Stimulated activated CD4-positive, alpha-beta T cell treated with anti-CD3 and anti-CD28 coated beads, Interleukin-2, amount 100 ng/mL, for 24 hours (primary cell): ENCODE measurements around the gene KCNQ5.
"Not testable (repeated sequence)": the region's sequence is repeated elsewhere in the genome, so short reads cannot be mapped to it uniquely, and the experiment has no call there.

ENCODE experiments used
- DNase-seq, 2 donors: peaks; one replicate each; pipeline ENCODE4 v3.0.0-alpha.2; 2020

Gene KCNQ5

GRCh38 chr6:73151732-73152131, 529.9 kb downstream of the KCNQ5 start:
- no peak for DNase-seq

GRCh38 chr6:73152556-73152955, 530.7 kb downstream of the KCNQ5 start:
- no peak for DNase-seq

DNA sequence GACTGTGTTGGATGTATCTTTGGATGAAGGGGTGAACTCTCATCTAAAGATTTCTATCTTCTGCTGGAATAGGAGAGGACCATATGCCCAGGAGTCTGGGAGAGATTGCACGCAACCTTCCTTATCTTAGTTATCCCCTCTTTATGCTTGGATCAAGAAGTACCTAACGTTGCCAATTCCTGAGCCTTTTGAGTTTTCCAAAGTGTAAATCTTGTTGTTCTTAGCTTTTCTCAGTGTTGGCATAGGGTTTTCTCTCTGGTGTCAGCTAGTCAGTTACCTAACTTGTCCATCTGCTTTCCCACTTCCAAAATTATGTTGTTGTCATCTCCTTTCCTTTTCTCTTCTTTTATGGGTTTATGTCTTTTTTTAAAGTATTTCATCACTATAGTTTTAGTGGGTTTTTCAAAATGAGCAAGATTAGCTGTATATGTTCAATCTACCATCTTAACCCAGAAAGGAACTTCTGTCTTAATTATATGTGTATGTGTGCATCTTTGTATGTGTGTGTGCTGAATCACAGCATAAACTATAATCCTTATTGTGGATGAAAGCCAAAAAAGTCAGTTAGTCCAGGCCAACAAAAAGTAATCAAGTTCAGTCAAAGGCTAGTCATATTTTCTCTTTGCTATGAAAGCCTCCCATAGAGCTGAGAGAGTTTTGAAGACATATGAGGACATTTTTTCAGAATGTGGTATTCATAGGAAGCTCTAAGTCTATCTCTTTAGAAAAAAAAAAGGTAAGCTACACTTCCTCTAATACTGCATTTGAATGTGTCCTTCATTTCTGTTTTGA, 531.3 kb downstream of the KCNQ5 start:
- DNase-seq: no peak

DNA sequence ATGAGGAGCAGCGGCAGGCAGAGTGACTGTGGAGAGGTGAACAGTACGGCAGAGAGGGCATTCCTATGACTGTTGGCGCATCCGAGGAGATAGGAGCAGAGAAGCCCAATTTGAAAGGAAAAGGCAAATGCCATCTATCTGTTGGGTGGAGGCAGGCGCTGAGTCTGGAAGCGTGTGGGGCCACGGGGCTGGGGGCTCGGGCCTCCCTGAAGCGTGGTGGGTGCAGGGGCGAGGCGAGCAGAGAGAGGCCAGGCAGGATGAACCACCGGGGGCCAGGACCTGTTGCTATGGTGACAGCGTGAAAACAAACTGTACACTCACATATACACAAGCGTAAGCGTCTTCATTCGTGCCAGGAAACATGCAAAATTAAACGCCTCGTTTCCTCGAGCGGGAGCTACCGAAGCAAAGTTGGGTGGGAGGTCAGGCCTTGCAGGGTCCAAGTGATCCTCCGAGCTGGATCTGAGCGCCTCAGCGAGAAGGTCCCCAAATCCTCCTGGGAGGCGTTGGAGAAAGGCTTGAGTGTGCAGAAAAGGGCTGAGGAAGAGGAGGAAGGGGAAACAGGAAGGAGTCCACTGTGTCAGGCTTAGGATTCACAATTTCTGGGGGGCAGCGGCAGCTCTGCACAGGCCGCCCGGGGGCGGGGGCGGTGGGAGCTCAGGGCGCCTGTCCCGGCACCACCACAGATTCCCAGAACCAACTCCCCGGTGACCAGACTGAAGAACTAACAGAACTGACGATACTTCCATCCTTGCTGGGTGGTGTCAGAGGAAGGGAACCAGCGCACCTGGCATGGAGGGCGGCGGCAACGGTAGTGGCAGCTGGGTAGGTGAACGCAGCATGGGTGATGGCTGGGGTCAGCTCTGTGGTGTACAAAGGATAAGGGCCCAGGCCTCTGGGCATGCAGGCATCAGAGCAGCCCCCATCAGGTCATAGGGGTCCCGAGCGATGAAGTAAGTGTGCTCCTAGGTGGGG, 535.2 kb downstream of the KCNQ5 start:
- no peak for DNase-seq

DNA sequence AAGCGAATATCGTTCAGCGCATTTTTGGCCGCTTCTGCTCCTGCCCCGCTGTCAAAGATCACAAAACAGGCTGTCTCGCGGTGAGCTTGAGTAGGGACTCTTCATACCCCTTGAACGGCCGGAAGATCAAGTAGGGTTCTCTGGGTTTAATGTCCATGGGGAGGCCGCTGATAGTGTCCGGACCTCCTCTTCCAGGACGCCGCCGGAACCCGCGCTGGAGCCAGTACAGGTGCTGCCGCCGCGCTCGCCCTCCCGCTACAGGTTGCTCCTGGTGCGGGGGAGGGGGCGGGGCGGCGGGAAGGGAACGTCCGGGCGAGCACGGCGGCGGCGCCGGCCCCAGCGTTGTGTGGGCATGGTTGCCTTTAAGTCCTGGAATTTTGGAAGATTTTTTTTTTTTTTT, 536.0 kb downstream of the KCNQ5 start:
- DNase-seq: no peak

GRCh38 chr6:73169111-73169510, 547.2 kb downstream of the KCNQ5 start:
- DNase-seq: no peak

GRCh38 chr6:73169633-73170032, 547.8 kb downstream of the KCNQ5 start:
- no peak for DNase-seq

DNA sequence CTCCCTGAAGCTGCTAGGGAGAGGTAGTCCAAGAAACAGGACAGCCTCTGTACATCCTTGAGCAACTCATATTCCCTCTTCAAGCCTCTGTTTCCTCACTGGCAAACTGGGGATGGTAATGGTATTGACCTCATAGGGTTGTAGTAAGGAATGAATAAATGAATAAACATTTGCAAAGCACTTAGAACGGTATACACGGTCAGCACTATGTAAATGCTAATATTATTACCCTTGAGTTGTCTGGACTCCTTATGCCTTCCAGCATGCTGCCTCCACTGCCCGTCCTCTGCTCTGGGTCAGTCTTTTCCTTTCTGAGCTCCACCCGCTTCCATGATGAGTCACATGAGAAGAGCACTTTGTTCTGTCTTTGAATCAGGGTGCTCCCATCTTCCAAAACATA, 552.8 kb downstream of the KCNQ5 start:
- no peak for DNase-seq

GRCh38 chr6:73176057-73176456, 554.2 kb downstream of the KCNQ5 start:
- no peak for DNase-seq

- no peak for DNase-seq
Measured at GRCh38 chr6:73177221-73177944, 555.5 kb downstream of the KCNQ5 start.

DNA sequence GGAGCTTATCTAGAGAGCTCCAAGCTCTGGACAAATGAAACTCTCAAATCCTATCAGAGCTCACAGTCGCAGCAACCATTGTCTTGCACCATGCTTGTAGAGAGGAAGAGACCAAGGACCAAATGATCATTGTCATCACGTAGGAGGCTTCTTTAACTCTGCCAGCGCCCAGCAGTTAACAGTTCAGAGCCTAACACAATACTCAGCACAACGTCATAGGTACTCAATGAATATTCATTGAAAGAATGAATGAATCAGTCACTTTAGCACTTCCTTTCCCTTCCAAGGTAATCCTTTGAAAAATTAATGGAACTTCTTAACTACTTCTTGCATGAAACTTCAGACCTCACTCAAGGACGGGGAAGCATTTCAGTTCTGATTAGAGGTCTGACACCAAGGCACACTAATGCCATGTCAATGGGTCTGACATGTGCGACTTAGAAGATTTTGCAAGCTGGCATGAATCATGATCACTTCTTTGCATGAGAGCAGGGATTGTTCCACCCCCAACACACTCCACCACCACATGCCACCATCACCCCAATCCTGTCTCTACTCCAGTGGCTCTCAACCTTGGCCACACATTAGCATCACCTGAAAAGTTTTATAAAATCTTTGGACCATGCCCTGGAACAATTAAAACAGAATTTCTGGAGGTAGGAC, 558.3 kb downstream of the KCNQ5 start:
- no peak for DNase-seq

- DNase-seq: no peak
Measured at GRCh38 chr6:73180763-73181619, 559.1 kb downstream of the KCNQ5 start.

- no peak for DNase-seq
Measured at GRCh38 chr6:73182021-73182607, 560.2 kb downstream of the KCNQ5 start.

DNA sequence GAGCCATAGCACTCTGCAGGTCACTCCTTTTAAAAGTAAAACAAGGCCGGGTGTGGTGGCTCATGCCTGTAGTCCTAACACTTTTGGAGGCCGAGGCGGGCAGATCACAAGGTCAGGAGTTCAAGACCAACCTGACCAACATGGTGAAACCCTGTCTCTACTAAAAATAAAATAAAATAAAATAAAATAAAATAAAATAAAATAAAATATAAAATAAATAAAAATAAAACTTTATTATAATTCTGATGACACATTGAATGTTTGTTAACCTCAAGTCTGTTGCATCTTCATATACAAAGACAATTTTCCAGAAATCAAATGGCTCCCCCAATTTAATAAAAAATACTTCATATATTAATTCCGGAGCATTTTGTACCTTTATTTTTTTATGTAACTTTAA, 571.4 kb downstream of the KCNQ5 start:
- not testable (repeated sequence) for DNase-seq

DNA sequence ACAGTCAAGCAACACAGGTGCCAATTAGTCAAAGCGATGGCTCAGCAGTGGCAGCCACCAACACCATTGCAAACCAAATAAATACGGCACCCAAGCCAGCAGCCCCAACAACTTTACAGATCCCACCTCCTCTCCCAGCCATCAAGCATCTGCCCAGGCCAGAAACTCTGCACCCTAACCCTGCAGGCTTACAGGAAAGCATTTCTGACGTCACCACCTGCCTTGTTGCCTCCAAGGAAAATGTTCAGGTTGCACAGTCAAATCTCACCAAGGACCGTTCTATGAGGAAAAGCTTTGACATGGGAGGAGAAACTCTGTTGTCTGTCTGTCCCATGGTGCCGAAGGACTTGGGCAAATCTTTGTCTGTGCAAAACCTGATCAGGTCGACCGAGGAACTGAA, 572.9 kb downstream of the KCNQ5 start:
- DNase-seq: no peak

- DNase-seq: no peak
Measured at GRCh38 chr6:73200247-73200646, 578.4 kb downstream of the KCNQ5 start.

DNA sequence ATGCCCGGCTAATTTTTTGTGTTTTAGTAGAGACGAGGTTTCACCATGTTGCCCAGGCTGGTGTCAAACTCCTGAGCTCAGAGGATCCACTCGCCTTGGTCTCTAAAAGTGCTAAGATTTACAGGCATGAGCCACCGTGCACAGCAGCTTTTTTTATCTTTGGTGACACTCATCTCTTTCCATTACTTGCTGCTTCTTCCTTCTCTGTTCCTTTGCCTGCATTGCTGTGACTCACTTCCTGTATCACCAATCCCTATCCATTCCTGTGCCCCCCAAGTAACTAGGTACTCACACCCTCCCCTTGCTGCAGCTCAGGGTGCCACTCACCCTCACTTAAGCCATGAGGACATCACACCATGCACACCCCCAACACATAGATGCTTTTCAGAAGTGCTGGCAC, 578.9 kb downstream of the KCNQ5 start:
- DNase-seq: no peak

DNA sequence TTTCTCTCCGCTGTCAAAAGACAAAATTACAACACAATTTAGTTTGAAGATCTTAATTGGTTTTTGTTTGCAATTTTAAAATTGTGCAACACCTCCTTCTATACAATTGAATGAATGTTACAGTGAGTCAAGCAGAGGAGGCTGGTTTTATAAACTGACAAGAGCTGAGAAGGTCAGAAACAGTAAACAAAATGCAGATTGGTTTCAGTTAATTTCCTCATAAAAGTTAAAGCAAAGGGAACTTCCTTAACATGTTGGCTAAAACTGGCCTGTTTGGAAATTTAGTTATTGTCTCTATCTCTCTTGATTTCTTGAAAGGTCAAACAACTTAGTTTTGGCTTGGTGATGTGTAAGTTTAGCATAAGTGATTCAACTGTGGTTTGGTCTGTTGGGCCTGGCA, 581.2 kb downstream of the KCNQ5 start:
- no peak for DNase-seq

DNA sequence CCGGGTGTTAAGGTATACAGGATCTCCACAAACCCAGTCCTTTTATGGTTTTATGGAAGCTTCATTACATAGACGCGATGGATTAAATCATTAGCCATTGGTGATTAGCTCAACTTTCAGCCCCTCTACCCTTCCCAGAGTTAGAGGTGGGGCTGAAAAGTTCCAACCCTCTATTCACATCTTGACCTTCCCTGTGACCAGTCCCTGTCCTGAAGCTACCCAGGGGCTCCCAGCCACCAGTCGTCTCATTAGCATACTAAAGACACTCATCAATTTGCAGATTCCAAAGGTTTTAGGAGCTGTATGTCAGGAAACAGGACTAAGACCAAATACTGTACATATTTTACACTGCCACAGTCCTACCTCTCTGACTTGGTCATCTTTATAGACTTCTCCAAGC, 582.4 kb downstream of the KCNQ5 start:
- DNase-seq: no peak

DNA sequence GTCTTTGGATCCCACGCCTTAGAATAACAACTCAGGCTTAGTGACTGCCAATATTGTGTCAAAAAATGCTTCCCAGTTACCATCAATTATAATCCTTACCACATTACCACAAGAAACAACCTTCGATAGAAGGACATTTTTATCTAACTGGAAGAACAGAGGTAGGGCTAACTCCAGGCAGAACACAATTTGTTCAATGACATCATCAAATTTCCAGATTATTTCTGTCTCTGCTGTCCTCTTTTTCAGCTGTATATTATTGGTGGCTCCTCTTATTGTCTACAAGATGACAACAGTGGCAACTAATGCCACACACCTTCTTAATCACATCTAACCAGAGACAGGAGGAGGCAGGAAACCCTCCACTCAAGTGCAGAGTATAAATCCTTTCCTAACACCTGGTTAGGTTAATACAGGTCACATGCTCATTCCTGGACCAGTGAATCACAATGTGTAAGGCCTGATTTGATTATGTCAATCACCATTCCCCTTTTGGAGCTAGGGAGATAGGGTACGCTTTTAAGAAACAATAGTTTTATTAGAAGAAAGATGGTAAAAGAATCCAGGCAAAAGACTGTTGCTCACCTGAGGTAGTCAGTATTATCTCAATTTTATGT, 585.5 kb downstream of the KCNQ5 start:
- no peak for DNase-seq

DNA sequence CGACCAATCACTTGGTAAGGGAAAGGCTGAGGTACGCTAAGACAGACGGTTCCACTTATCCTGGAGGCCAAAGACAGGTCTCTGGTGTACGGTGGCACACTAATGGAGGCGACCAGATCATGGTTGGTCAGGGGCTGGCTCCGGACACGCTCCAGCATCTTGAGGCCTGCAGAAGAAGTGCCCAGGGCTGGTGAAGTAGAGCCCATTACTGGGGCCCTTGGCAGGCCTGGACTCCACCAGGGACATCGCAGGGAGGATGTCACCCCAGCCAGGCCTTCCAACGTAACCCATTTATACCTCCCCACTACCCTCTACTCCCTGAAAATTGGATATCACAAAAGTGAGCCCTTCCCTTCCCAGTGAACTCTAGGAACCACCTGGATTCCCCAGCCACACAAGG, 587.3 kb downstream of the KCNQ5 start:
- no peak for DNase-seq
